Activated naive CD4-positive, alpha-beta T cell (primary cell): Measurements from ENCODE around the gene NLGN2.

Experiments
- DNase-seq, 4 experiments: peaks; one replicate each; lab custom pipeline; 2025; lab: John Stamatoyannopoulos, UW

NLGN2 gene

DNA sequence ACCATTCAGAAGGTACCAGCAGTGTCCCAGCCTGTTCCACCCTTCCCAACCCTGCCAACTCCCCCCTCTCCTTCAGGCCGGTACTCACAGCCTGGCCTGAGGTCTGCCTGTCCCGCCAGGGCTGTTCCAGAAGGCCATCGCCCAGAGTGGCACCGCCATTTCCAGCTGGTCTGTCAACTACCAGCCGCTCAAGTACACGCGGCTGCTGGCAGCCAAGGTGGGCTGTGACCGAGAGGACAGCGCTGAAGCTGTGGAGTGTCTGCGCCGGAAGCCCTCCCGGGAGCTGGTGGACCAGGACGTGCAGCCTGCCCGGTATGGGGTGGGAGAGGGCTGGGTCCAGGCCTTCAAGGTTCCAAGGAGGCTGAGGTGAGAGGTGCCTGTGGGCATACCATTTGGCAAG, 7.2 kb downstream of the NLGN2 start:
- DNase-seq: no peak

DNA sequence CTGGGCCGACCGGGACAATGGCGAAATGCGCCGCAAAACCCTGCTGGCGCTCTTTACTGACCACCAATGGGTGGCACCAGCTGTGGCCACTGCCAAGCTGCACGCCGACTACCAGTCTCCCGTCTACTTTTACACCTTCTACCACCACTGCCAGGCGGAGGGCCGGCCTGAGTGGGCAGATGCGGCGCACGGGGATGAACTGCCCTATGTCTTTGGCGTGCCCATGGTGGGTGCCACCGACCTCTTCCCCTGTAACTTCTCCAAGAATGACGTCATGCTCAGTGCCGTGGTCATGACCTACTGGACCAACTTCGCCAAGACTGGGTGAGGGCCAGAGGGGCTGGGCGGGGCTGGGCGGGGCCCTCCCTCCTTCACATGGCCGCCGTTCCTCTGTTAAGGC, 8.1 kb downstream of the NLGN2 start:
- no peak for DNase-seq

DNA sequence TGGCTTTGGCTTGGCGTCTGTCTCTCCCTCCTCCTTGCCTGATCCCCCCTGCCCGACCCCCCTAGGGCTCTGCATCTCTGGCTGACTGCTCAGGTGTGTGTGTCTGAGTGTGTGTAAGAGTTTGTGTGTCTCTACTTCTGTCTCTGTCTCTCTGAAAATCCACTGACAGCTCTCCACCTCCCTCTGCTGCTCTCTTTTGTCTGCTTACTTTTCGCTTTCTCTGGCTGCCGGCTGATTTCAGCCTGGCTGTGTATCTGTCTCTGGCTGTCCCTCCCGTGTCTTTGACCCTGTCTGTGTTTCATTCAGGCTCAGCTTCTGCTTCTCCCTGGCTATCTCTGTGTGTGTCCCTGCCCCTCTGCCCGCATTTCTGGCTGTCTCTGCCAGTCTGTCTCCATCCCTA, 8.7 kb downstream of the NLGN2 start:
- no peak for DNase-seq

DNA sequence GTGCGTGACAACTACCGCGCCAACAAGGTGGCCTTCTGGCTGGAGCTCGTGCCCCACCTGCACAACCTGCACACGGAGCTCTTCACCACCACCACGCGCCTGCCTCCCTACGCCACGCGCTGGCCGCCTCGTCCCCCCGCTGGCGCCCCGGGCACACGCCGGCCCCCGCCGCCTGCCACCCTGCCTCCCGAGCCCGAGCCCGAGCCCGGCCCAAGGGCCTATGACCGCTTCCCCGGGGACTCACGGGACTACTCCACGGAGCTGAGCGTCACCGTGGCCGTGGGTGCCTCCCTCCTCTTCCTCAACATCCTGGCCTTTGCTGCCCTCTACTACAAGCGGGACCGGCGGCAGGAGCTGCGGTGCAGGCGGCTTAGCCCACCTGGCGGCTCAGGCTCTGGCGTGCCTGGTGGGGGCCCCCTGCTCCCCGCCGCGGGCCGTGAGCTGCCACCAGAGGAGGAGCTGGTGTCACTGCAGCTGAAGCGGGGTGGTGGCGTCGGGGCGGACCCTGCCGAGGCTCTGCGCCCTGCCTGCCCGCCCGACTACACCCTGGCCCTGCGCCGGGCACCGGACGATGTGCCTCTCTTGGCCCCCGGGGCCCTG, 9.5 kb downstream of the NLGN2 start:
- DNase-seq: no peak

DNA sequence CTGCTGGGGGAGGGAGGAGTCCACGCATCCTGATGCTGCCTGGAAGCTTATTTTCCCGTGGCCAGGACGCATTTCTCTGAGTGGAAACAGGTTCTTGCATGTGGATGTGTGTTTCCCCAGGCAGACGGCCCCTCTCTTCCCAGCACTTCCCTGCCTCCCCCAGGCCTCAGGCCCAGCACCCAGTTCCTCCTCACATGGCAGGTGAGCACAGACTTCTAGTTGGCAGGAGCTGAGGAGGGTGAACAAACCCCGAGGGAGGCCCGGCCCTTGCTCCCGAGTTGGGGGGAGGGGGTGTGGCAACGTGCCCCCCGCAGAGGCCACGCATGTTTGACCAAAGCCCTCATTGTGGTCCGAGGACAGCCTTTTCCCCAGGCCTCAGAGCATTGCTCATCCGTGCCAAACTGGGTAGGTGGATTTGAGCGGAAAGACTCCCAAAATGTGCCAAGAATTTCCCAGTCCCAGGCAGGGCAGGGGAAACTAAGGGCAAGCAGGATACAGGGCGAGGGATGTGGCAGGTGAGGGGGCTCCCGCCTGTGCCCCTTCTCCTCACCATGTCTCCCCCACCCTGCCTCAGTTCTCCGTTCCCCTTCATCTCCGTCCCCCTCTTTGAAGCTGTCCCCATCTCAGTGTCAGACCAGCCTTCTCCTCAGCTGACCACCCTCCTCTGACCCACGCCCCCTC, 11.0 kb downstream of the NLGN2 start:
- no peak for DNase-seq

DNA sequence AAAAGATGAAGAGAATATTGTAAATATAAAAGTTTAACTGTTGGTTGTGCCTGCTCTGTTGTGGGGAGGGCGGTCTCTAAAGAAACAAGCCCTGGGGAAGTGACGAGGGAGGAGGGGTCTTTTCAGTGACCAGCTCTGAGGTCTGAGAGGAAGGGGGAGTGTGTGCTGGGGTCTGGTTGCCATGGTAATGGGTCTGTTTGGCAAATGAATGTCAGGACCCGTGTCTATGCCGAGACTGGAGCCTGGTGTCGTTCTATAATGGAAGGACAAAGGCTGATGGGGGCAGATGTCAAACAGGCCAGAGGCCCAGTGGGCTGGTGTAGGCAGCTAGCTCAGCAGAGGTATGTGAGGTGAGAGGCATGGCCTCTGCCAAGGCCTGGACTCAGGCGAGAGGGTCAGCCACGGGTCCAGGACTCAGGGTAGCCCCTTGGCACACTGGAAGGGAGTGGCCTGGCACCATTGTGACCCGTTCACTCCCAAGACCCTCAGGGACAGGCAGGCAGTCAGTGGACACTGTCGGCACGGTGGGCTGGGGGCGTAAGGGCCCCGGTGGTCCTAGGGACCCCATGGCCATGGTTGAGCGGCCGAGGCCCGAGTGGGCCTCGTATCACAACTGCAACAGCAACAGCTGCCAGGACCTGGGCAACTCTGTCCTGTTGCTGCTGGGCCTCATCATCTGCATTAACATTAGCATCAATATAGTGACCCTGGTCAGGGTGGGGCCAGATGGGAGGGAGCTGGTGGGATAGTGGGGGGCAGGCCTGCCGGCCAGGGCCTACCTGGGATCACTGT, 12.4 kb downstream of the NLGN2 start, which contains the start of gene SPEM1:
Gene SPEM1, plus strand, starts transcription at position 506 of the 792 bp plus-strand sequence. Its CDS starts 61 bp downstream, at position 567.
- DNase-seq: no peak

DNA sequence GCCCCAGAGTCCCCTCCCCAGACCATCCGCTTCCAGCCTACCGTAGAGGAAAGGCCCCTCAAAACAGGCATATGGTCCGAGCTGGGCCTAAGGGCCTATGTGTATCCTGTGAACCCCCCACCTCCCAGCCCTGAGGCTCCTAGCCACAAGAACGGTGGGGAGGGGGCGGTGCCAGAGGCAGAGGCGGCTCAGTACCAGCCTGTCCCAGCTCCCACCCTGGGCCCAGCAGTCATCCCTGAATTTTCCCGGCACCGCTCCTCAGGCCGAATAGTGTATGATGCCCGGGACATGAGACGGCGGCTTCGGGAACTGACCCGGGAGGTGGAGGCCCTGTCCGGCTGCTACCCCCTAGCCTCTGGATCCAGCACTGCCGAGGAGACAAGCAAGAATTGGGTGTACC, 13.5 kb downstream of the NLGN2 start:
- no peak for DNase-seq

DNA sequence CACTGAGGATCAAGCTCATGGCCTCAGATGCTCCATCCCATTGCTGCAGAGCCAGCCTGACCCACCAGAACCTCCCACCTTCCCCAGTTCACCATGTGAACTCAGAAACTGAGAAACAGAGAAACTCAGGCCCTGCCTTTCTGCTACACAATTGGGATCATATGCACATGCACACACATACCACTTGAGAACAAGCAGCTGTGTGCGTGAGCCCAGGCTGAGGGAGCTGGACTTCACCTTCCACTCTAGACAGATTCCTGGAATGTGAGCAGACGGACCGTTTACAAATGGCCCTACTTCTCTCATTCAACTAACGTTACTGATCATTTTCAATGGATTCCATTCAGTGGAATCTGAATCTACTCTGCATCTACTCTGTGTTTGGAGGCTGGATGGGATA, 16.0 kb downstream of the NLGN2 start:
- no peak for DNase-seq

DNA sequence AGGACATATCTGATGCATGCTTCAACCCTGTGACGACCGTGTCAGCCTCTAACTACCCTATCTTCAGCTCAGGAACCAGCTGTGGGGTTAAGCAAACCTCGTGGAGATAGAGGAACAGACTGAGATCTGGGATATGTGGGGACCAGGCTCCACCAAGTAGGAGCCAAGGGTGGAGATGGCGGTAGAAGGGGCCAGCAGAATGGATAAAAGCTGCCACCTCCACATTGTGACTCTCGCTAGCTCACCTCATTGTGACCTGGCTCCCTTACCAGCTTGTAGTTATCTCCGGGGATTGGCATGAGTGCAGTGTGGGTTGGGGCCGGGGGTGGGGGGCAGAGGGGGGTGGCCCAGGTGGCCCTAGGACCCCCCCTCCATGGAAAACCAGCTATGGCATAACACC, 17.7 kb downstream of the NLGN2 start, which contains the start of gene SPEM2:
Gene SPEM2, plus strand, starts transcription at position 301 of the 400 bp plus-strand sequence. Its CDS starts 73 bp downstream, at position 374.
- DNase-seq: no peak

DNA sequence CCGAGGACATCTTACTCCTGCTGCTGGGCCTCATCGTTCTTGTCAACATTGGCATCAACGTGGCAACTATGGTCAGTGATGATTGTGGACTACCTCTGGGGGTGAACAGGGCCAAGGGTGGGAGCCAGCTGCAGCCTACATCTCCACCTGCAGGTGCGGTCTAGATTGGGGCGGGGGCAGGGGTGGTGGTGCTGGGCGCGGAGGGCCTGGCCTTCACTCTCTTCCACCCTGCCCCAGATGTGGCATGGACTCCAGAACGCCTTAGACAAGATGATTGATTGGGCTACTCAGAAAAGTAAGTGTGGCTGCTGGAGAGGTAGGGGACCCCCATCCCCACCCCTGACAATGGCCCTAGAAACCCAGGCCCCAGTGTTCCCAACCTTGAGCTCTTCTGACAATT, 18.1 kb downstream of the NLGN2 start:
- DNase-seq: no peak

DNA sequence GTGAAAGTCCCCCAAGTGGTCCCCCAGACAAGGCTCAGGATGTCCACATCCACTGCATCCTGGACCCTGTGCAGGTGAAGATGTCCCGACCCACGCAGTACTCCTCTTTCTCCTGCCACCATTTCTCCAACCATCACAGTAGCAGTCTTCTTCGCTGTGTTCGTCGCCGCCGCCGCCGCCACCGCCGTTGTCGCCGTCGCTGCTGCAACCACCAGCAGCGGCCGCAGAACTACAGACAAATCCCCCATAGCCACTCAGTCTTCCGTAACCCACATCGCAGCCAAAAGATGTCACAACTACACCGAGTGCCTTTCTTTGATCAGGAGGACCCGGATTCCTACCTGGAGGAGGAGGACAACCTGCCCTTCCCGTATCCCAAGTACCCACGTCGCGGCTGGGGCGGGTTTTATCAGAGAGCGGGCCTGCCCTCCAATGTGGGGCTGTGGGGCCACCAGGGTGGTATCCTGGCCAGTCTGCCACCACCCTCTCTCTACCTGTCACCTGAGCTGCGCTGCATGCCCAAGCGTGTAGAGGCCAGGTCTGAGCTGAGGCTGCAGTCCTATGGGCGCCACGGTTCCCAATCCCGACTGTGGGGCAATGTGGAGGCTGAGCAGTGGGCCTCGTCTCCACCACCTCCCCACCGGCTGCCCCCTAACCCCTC, 18.7 kb downstream of the NLGN2 start:
- DNase-seq: no peak

DNA sequence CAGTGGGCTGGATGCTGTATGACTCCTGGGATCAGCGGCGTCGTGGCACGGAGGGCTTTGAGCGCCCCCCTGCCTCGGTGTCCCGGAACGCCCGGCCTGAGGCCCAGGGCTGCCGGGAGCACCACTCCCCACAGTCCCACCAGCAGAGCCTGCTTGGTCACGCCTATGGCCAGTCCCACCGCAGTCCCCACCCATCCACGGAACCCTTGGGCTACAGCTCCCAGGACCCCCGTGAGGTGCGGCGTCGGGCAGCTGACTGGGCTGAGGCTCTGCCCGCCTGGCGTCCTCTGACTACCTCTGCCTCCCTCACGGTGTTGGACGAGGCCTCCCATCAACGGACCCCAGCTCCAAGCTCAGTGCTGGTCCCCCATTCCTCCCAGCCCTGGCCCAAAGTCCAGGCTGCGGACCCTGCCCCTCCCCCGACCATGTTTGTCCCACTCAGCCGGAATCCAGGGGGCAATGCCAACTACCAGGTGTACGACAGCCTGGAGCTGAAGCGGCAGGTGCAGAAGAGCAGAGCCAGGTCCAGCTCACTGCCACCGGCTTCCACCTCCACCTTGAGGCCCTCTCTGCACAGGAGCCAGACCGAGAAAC, 19.3 kb downstream of the NLGN2 start:
- DNase-seq: no peak

DNA sequence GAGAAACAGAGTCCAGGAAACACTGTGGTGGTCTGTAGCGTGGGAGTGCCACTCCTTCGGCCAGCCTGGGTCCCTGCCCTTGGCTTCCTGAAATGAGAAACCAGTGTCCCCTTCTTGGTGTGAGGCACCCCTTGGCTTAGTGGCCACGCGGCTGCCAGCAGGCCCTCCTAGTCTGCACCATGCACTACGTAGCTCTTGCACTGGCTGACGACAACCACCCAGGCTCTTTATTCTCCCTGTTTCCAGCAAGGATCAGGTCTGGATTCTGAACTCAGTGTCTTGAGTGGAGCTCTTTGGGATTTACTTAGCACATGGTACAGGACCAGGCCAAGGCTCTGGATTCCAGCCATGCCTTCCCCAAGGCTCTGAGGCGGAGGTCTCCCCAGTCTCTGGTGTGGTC, 19.9 kb downstream of the NLGN2 start:
- DNase-seq: no peak

DNA sequence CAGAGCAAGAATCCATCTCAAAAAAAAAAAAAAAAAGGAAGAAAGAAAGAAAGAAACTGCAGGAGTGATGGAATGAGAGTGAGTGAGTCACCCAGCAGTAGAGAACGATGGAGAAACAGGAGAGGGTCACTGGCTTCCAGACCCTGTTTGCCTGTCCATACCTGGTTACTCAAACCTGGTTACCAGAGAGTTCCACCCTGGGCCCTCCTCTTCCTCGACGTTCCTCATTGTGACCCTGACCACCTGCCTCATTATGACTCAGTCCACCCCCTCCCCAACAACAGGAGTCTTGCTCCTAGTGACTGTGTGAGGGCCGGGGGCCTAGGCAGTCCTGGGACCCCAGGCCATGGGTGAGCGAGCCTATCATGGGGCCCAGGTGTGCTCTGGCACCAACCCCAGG, 20.9 kb downstream of the NLGN2 start, which contains the start of gene SPEM3:
Gene SPEM3, plus strand, starts transcription at position 301 of the 400 bp plus-strand sequence. Its CDS starts 46 bp downstream, at position 347.
- DNase-seq: no peak

DNA sequence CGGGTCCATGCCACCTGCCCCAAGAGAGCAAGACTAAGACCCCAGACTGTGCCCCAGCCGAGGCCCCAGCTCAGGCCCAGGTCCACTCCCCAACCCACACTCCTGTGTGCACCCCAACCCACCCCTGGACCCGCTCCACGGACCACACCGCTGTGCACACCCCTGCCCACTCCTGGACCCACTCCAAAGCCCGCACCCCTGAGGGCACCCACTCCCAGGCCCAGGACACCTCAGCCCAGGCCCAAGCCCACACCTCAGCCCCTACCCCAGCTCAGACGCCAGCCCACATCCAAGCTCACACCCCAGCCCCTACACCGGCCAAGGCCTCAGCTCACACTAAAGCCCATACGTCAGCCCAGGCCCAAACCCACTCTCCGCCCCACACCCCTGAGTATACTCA, 22.1 kb downstream of the NLGN2 start:
- DNase-seq: no peak

DNA sequence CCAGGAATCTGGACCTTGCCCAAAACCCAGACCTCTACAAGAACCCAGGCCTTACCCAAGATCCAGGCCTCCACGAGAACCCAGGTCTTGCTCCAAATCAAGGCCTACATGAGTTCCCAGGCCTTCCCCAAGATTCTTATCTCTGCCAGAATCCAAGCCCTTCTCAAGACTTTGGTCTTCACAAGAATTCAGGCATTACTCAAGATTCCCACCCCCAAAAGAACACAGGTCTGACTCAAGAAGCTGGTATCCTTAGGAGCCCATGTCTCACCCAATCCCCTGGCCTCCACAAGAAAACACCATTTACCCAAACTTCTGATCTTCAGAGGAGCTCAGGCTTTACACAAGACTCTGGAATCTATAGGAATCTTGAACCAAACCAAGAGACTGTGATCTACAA, 23.6 kb downstream of the NLGN2 start:
- no peak for DNase-seq

DNA sequence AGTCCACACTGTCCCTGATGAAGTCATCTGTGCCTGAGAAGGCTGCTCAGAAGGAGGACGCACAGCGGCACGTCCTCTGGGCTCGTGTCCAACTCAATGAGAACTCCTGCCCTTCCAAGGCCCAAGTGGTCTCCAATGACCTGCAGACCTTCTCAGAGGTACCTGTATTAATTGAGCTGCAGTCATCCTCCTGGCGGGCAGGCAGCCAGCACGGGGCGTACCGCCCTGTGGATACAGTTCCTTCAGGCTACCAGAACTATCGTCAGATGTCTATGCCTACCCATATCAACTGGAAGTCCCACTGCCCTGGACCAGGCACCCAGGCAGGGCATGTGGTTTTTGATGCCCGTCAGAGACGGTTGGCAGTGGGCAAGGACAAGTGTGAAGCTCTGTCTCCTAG, 24.7 kb downstream of the NLGN2 start:
- no peak for DNase-seq

DNA sequence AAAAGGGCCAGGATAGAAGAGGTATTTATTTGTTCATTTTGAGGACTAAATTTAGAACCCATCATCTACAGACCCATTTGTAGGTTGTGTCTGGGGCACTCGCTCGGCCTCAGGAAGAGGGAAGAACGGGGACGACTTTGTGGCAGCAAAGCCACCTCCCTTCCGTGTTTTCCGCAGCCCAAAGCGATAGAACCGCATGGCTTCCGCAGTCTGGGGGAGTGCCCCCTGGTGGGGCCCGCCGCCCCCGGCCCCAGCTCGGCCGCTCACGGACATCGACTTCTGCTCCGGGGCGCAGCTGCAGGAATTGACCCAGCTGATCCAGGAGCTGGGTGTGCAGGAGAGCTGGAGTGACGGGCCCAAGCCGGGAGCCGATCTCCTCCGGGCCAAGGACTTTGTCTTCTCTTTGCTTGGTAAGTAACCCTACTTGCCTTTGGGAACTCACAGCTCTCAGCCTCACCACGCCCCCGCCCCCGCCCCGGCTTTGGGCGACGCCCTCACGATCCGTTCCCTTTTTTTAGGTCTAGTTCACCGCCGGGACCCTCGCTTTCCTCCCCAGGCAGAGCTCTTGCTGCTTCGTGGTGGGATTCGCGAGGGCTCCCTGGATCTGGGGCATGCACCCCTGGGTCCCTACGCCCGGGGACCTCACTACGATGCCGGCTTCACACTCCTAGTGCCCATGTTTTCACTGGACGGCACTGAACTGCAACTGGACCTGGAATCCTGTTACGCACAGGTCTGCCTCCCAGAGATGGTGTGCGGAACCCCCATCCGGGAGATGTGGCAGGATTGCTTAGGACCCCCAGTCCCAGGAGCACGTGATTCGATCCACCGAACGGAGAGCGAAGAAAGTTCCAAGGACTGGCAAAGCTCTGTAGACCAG, 28.3 kb downstream of the NLGN2 start:
- DNase-seq: peak in 3 of 4 experiments; percentile 43 to 65 (median 54)

DNA sequence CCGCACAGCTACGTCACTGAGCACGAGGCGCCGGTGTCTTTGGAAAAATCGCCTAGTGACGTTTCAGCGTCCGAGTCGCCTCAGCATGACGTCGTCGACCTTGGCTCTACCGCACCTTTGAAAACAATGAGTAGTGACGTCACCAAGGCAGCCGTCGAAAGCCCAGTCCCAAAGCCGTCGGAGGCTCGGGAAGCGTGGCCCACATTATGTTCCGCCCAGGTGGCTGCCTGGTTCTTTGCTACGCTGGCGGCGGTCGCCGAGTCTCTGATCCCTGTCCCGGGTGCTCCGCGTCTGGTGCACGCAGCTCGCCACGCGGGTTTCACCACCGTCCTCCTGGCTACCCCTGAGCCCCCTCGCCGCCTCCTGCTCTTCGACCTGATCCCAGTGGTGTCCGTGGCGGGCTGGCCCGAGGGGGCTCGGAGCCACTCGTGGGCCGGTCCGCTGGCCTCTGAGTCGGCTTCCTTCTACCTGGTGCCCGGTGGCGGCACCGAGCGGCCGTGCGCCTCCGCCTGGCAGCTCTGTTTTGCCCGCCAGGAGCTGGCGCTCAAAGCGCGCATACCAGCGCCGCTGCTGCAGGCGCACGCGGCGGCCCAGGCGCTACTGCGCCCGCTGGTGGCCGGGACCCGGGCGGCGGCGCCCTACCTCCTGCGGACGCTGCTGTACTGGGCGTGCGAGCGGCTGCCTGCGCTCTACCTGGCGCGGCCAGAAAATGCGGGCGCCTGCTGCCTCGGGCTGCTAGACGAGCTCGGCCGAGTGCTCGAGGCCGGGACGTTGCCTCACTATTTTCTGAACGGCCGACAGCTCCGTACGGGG, 29.1 kb downstream of the NLGN2 start:
- DNase-seq: peak; percentile 43 to 82 (median 58)

DNA sequence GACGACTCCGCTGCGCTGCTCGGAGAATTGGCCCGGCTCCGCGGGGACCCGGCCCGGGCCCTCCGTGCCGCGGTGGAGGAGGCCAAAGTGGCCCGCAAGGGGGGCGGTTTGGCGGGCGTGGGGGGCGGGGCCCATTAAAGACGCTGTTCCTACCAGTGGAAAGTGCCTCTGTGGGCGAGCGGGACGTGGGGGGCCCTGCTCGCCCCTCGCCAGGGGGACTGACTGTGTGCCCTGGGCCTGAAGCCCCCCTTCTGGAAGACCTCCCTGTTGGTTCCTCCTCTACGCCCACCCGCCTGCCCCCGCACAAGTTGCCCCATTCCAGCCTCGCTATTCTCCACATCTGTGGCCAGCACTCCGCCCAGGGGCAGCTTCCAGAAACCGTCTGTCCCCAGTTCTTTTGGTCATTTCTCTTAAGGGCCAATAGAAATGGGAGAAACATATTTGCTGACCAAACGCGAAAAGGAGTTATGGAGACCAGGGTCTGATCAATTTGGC, 29.8 kb downstream of the NLGN2 start:
- DNase-seq: peak in 1 of 4 experiments; percentile 43
